CD4-positive, alpha-beta T cell treated with Interleukin-6 at 100 ng/mL for 8 hours (primary cell): ENCODE measurements around the gene PPP1R37.

Experiments used
- DNase-seq: peaks from one replicate; pipeline ENCODE4 v3.0.0-alpha.2; 2020; ENCODE audit warnings: mixed read lengths, low spot score

PPP1R37 gene, protein sequence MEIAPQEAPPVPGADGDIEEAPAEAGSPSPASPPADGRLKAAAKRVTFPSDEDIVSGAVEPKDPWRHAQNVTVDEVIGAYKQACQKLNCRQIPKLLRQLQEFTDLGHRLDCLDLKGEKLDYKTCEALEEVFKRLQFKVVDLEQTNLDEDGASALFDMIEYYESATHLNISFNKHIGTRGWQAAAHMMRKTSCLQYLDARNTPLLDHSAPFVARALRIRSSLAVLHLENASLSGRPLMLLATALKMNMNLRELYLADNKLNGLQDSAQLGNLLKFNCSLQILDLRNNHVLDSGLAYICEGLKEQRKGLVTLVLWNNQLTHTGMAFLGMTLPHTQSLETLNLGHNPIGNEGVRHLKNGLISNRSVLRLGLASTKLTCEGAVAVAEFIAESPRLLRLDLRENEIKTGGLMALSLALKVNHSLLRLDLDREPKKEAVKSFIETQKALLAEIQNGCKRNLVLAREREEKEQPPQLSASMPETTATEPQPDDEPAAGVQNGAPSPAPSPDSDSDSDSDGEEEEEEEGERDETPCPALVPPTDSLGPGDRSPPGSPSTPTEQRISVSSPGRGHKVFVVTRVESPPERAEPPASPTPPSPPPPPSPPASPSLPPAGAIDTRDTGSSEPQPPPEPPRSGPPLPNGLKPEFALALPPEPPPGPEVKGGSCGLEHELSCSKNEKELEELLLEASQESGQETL

DNA sequence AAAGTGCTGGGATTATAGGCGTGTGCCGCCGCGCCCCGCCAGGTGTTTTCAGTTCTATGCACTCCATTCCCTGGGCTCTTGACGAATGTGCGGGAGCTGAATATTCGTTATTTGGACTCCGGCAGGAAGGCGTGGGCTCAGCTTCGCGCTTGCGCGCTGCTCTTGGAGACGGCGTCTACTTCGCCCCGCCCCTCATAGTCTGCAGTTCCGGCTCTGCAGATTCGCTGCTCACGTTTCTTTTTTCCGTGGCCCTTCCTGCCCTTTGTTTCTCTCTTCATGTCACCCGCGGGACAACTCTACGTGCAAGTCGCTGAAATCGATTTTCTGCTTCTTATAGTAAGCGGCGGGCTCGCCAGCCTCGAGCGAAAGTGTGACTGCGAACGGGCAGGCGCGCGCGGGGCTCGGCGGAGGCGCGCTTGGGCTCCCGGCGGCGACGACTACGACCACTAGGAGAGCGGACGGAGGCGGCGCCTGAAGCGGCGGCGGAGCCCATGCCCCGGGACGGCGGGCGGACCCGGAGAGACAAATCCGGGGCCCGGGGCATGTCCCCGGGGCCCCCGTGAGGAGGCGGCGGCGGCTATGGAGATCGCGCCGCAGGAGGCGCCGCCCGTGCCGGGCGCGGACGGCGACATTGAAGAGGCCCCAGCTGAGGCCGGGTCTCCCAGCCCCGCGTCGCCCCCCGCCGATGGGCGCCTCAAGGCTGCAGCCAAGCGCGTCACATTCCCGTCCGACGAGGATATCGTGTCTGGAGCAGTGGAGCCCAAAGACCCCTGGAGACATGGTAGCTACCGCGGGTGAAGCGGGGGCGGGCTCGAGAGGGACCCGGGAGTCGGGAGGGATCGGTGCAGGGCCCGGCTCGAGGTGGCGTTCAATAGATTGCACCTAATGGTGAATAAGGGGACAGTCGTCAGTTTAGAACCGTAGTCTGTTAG, at the start of gene PPP1R37:
TSS of gene PPP1R37 (plus strand) at position 433 of the 932 bp plus-strand sequence. CDS start at position 580, 147 bp downstream.
- peak; percentile 94 for DNase-seq

DNA sequence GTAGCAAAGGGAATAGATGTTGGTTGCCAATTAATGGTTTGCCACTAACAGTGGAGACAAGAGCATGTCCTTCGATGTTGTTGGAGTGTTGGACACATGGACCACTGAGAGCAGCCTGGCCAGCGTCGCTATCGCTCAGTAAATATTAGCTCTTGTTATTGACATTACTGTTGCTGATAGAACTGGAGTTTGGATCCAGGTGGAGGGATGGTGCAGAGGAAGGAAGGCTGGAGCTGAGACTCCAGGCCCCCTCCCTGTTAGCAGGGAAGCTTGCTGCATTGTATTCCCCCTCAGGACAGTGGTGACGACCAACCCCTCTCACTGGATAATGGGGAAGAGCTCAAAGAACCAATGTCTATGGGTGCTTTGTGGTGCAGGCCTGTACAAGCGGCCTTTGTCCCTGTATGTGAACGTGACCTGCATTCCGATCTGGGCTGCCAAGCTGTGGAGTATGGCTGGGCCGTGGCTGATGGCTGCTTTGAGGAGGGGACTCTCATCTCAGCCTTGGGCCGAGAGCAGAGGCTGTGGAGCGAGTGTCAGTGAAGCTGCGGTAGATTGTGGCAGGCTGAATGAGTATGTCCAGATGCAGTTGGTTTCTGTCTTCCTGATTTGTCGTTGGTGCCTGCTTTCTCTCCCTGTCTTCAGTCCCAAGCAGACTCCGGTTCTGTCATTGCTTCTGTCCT, 47.2 kb upstream of the PPP1R37 start:
- DNase-seq: no peak

DNA sequence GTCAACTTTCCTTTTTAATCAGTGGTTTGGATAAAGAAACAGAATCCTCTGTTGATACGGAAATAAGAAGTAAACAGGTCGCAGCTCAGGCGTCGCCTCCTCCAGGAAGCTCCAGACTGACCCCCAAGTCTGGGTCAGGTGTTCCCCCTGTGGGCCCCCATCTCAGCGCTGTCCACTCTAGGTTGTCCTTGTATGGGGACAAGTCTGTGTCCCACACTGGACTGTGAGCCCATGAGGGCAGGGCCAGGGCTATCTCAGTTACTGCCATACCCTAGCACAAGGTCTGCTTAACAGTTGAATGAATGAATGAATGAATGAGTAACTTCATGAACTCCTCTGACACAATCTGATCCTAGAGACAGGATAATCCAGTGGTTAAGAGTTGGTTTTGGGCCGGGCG, 46.6 kb upstream of the PPP1R37 start:
- DNase-seq: no peak

DNA sequence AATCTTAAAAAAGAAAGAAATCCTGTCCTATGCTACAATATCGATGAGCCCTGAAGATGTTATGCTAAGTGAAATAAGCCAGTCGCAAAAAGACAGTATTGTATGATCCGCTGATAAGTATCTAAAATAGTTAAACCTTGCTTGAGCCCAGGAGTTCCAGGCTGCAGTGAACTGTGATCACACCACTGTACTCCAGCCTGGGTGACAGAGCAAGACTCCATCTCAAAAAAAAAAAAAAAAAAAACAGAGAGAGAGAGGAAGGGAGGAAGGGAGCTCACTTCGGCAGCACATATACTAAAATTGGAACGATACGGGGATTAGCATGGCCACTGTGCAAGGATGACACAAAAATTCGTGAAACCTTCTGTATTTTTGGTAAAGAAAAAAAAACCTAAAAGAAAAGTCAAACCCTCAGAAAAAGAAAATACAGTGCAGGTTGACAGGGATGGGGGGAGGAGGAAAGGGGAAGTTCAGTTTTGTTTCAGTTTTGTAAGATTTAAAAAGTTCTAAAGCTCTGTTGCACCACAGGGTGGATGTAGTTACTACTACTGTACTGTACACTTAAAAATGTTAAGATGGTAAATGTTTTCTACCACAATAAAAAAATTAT, 45.7 kb upstream of the PPP1R37 start:
- DNase-seq: no peak

DNA sequence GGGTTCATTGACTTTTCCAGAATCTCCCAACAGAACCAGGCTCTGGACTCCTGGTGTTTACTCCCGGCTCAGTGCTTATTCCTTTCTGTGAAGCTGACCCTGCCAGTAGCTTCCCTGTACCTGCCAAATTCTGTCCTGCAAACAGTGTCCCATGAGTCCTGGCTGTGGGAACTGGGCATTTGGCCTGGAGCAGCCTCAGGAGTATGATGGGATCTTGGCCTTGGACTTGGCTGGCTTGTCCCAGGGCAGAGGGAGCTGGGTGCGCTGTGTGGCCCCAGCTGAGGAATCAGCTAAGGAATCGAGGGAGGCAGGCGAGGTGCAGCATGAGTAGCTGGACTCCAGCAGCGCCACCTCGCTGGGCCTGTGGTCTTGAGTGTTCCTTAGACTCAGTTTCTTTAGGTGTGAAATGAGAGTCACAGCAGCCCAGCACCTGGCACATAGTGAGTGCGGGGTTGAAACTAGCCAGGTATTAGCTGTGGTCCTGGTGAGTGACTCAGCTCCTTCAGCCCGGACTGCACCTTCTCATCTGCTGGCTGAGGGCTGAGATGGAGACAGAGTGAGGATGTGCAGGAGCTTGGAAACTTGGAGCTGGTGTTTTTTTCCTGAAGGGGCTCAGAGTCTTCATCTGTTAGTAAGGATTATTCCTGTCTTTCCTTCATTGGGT, 43.8 kb upstream of the PPP1R37 start:
- DNase-seq: no peak

DNA sequence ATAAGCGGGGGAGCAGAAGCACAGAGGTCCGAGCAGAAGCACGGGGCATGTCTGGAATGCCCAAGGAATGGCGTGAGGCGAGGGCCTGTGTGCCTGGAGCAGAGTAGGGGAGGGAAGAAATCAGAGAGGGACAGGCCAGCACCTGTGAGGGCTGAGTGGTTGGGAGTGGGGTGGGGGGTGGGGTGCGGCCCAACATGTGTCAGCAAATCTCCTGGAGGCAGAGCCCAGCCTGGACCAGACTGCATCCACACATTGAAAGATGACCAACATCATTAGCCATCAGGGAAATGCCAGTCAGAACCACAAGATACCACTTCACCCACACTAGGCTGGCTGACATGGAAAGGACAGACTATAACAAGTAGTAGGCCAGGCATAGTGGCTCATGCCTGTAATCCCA, 42.9 kb upstream of the PPP1R37 start:
- DNase-seq: no peak

DNA sequence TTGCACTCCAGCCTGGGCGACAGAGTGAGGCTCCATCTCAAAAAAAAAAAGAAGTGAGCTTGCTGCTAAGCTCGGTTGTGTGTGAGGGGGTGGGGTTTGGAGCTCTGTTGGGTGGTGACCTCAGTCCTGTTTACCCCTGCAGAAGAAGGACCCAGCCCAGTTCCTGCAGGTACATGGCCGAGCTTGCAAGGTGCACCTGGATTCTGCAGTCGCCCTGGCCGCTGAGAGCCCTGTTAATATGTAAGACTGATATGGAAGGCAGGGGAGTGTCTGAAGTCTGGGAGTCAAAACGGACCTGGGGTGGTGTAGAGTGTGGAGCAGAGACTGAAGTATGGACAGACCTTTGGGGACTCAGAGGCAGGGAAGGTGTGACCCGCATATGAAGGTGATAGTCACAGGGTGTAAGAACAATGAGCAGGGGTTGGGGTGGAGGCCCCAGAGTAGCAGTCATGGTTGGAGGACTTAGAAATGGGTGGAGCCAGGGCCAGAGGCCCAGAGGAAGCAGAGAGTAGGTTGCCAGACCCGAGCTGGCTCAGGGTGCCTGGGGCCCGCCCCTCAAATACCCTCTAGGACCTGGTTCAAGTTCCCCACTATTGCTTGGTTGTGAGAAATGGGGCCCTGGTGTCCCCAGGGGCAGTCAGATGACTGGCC, 40.9 kb upstream of the PPP1R37 start:
- DNase-seq: no peak

DNA sequence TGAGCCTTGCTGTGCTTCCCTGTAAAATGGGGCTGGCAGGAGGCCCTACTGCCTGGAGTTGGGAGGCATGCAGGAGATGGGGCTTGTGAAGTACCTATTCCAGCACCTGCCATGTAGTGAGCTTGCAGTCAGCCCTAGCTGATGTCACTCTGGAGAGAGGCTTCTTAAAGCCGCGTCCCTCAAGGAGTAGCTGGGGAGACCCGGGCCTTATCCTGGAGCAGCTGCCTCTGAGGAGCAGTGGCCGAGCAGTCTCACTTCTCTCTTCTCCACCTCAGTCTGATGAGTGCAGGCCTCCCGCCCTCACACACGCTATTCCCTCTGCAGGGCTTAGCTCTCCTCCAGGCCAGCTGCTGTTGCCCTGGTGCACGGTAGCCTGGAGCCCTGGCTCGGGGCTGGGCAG, 36.1 kb upstream of the PPP1R37 start:
- no peak for DNase-seq

DNA sequence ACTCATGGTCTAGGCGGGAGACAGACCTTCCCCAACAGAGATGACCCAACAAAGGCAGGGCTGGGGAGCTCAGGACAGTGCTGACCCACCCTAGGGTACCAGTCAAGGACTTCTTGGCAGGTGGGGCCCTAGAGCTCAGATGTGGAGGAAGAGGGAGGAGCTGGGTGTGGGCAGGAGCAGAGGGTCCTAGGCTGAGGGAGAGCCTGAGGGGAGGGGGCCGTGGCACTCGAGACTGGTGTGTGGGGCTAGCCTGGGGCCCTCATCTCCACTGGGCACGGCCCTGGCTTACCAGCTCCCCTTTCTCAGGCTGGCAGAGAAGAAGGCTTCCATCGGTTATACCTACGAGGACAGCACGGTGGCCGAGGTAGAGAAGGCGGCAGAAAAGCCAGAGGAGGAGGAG, 35.5 kb upstream of the PPP1R37 start:
- DNase-seq: no peak

DNA sequence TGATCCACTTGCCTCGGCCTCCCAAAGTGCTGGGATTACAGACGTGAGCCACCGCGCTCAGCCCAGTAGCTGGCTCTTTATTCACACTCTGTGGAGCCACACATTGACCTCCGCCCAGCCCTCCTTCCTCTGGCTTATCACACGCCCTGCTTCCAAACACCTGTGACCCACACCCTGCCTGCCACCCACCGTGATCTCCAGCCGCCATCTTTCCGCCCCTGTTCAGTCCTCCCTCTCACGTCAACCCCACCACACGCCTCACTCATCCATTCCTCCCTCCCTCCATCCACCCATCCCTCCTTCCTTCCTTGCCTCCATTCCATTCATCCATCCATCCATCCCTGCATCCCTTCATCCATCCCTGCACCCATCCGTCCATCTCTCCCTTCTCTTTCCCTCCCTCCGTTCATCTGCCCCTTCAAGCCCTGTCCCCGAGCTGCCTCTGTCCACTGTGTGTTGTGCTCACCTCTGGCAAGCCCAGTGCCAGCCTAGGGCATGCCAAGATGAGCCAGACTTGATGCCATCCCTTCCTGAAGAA, 34.3 kb upstream of the PPP1R37 start:
- DNase-seq: no peak

DNA sequence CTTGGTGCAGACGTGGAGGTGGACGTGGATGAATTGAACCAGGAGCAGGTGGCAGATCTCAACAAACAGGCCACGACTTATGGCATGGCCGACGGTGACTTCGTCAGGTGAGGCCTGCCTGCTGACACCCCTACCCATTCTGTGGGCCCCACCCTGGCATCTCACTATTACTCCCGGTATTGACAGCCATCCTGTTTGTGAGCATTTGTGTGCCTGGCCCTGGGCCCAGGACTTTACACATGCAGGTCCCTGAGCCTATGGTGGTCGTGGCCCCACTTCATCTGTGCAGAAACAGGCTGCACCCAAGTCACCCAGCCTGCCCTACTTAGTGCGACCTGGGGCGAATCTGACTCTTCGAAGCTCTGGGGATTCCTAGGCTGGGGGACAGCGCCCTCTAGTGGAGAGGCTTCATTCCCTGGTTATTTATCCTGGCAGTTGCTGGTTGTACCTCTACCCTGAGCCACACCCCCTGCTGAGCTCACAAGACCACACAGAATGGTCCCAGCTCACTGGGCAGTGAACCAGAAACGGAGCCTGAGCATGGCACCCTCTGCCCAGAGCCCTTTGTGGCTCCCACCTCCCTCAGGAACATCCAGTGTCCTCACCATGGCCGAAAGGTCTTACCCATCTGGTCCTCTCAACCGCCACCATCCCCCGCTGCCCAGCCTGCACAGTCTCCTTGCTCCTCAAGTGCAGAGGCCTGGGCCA, 33.6 kb upstream of the PPP1R37 start:
- DNase-seq: peak; percentile 78

DNA sequence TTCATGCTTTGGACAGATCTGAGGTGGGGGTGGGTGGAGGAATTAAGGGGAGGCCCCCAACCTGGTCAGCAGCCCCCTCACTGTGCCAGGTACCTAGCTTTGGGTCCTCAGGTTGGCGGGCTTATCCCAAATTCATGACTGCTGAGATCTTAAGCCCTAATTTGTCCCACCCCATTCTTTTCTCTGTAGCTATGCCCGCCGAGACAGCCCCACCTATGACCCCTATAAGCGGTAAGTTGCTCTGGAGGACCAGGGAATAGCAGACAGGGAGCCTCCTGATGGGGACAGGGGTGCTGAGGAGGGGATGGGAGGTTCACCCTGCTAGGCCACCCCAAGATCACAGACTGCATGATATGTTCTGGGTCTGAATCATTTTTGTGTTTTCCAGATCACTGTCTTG, 31.0 kb upstream of the PPP1R37 start:
- no peak for DNase-seq

DNA sequence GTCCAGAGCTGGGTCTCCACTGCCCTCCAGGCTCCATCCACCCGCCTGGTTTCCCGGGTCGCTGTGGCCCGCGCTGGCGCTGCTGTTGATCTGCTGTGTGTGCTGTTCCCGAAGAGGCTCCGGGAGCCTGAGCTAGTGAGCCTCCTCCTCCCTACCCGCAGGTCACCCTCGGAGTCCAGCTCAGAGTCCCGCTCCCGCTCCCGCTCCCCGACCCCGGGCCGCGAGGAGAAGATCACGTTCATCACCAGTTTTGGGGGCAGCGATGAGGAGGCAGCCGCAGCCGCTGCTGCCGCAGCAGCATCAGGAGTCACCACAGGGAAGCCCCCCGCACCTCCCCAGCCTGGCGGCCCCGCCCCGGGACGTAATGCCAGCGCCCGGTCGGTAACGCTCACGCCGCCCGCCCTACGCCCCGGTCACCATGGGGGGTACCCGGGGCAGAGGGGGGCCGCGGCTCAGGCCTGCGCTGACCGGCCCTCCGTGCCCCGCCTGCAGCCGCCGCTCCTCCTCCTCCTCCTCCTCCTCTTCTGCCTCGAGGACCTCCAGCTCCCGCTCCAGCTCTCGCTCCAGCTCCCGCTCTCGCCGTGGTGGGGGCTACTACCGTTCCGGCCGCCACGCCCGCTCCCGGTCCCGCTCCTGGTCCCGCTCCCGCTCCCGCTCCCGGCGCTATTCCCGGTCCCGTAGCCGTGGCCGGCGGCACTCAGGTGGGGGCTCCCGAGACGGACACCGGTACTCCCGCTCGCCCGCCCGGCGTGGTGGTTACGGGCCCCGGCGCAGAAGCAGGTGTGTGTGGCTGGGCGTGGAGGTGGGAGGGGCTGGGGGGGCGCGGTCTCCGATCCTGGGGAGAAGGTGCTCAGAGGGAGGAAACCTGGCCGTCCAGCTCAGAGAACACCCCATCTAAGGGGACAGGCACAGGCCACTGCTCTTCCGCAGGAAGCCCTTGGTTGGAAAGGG, 28.9 kb upstream of the PPP1R37 start:
- DNase-seq: no peak

DNA sequence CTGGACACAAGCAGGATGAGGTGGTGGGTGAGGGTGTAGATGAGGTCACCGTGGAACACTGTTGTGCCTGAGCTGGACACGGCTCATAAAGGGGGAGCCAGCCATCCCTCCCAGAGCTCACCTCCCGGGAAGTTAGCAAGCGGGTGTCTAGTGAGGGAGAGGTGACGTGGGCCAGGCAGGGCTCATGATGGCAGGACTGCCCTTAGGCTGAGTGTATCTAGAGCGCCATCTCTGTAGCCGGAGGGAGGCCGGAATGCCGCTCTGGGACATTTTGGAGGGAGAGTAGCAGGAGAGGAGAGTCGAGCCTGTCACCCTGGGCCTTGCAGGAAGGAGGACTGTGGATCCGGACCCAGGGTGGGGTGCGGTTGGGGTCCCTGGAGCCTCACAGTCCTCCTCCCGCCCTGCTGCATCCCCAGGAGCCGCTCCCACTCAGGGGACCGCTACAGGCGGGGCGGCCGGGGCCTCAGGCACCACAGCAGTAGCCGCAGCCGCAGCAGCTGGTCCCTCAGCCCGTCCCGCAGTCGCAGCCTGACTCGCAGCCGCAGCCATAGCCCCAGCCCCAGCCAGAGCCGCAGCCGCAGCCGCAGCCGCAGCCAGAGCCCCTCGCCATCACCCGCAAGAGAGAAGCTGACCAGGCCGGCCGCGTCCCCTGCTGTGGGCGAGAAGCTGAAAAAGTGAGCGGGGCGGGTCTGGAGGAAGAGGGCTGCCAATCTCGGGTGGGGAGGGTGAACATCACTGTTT, 25.9 kb upstream of the PPP1R37 start:
- DNase-seq: no peak

DNA sequence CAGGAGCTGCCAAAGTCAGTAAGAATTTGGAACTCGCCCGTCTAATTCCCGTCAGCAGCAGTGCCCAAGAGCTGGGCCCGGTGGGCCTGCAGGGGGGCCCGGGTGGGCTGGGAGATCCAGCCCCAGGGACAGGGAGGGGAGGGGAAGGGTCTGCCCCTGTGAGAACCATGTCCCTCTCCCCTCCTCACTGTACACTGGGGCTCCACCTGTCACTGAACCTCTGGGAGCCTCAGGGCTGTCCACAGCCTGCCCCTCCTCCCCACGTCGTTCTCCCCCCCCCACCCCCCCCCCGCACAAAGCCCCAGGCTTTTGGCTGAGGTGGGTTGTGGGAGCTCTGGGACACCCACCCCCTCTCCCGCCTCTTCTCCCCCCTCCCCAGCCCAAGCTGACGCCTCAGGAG, 24.9 kb upstream of the PPP1R37 start:
- DNase-seq: no peak

DNA sequence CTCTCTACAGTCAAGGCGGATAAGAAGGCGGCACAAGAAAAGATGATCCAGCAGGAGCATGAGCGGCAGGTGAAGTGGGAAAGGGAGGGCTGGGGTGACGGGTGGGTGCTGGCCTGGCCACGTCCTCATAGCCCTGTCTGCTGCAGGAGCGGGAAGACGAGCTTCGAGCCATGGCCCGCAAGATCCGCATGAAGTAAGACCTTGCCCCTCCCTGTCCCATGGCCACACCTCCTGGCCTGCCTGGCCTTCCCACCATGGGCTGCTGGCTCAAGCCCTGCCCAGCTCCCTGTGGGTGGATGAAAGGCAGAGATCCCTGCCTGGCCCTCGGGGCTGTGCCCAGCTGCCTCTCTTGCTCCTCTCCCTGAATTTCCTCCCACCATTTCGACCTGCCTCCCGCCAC, 23.9 kb upstream of the PPP1R37 start:
- DNase-seq: no peak

DNA sequence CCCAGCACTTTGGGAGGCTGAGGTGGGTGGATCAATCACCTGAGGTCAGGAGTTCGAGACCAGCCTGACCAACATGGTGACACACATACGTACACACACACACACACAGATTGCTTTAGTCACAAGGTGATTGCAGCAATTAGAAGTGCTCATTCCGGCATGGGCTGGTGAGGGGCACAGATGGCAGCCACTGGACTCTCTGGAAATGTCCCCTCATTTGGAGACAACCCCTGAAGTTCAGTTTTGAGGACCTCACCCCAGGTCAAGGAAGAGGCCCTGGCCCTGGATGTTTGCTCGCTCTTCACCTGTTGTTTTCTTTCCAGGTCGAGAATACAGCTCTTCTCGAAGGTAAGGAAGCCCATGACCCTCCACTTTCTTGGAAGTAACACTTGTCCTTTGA, 22.8 kb upstream of the PPP1R37 start:
- DNase-seq: no peak
